HEK293 (cell line): Measurements from ENCODE around the gene CEMP1.

ENCODE experiments used
- BCL11B ChIP-seq: fragments of 450-650 bp; formaldehyde crosslinking; IDR thresholded peaks from 2 replicates; pipeline ENCODE4 v1.5.1; 2016; ENCODE audit warnings: low read depth, missing biosample characterization, missing genetic modification characterization
- GLIS2 ChIP-seq: fragments of 450-650 bp; formaldehyde crosslinking; IDR thresholded peaks from 2 replicates; pipeline ENCODE4 v1.5.1; 2016; ENCODE audit warnings: missing biosample characterization, missing genetic modification characterization
- KLF1 ChIP-seq: fragments of 450-650 bp; formaldehyde crosslinking; IDR thresholded peaks from 2 replicates; pipeline ENCODE4 v1.5.1; 2016; ENCODE audit warnings: missing biosample characterization, missing genetic modification characterization
- MZF1 ChIP-seq: fragments of 450-650 bp; formaldehyde crosslinking; IDR thresholded peaks from 2 replicates; pipeline ENCODE4 v1.5.1; 2017; ENCODE audit warnings: missing biosample characterization, missing genetic modification characterization, borderline replicate concordance
- PATZ1 ChIP-seq: fragments of 450-650 bp; formaldehyde crosslinking; IDR thresholded peaks from 2 replicates; pipeline ENCODE4 v1.5.1; 2016; ENCODE audit warnings: missing biosample characterization, missing genetic modification characterization
- PRDM2 ChIP-seq: fragments of 450-650 bp; formaldehyde crosslinking; IDR thresholded peaks from 2 replicates; pipeline ENCODE4 v1.5.1; 2016; ENCODE audit warnings: missing biosample characterization, missing genetic modification characterization, borderline replicate concordance
- SCRT1 ChIP-seq: fragments of 450-650 bp; formaldehyde crosslinking; IDR thresholded peaks from 2 replicates; pipeline ENCODE4 v1.5.1; 2016; ENCODE audit warnings: missing biosample characterization, missing genetic modification characterization, borderline replicate concordance
- TRIM28 ChIP-seq: IDR thresholded peaks from 2 replicates; pipeline ENCODE4 v1.6.1; 2011; ENCODE audit warnings: low read length, control low read depth, borderline replicate concordance
- ZBTB7A ChIP-seq: fragments of 450-650 bp; formaldehyde crosslinking; IDR thresholded peaks from 2 replicates; pipeline ENCODE4 v1.5.1; 2016; ENCODE audit warnings: low read depth, missing biosample characterization, missing genetic modification characterization
- ZEB2 ChIP-seq: fragments of 450-650 bp; formaldehyde crosslinking; IDR thresholded peaks from 2 replicates; pipeline ENCODE4 v1.5.1; 2016; ENCODE audit warnings: missing biosample characterization, missing genetic modification characterization
- ZNF10 ChIP-seq: fragments of 450-650 bp; formaldehyde crosslinking; IDR thresholded peaks from 2 replicates; pipeline ENCODE4 v1.5.1; 2017; ENCODE audit warnings: missing biosample characterization, missing genetic modification characterization
- ZNF121 ChIP-seq: fragments of 450-650 bp; formaldehyde crosslinking; IDR thresholded peaks from 2 replicates; pipeline ENCODE4 v1.5.1; 2016; ENCODE audit warnings: missing biosample characterization, missing genetic modification characterization
- ZNF138 ChIP-seq: fragments of 450-650 bp; formaldehyde crosslinking; IDR thresholded peaks from 2 replicates; pipeline ENCODE4 v1.5.1; 2016; ENCODE audit warnings: missing biosample characterization, missing genetic modification characterization, borderline replicate concordance
- ZNF140 ChIP-seq: fragments of 450-650 bp; formaldehyde crosslinking; IDR thresholded peaks from 2 replicates; pipeline ENCODE4 v1.5.1; 2016; ENCODE audit warnings: missing biosample characterization, missing genetic modification characterization
- ZNF16 ChIP-seq: fragments of 450-650 bp; formaldehyde crosslinking; IDR thresholded peaks from 2 replicates; pipeline ENCODE4 v1.5.1; 2016; ENCODE audit warnings: low read depth, missing biosample characterization, missing genetic modification characterization
- ZNF302 ChIP-seq: fragments of 450-650 bp; formaldehyde crosslinking; IDR thresholded peaks from 2 replicates; pipeline ENCODE4 v1.5.1; 2016; ENCODE audit warnings: missing biosample characterization, missing genetic modification characterization, low read depth
- ZNF341 ChIP-seq: fragments of 450-650 bp; formaldehyde crosslinking; IDR thresholded peaks from 2 replicates; pipeline ENCODE4; 2016; ENCODE audit warnings: low read depth, missing biosample characterization, missing genetic modification characterization
- ZNF398 ChIP-seq: fragments of 450-650 bp; formaldehyde crosslinking; IDR thresholded peaks from 2 replicates; pipeline ENCODE4 v1.5.1; 2017; ENCODE audit warnings: missing biosample characterization, missing genetic modification characterization
- ZNF416 ChIP-seq: fragments of 450-650 bp; formaldehyde crosslinking; IDR thresholded peaks from 2 replicates; pipeline ENCODE4 v1.5.1; 2016; ENCODE audit warnings: missing biosample characterization, missing genetic modification characterization
- ZNF473 ChIP-seq: fragments of 450-650 bp; formaldehyde crosslinking; IDR thresholded peaks from 2 replicates; pipeline ENCODE4 v1.5.1; 2017; ENCODE audit warnings: missing biosample characterization, missing genetic modification characterization
- ZNF529 ChIP-seq: fragments of 450-650 bp; formaldehyde crosslinking; IDR thresholded peaks from 2 replicates; pipeline ENCODE4 v1.5.1; 2017; ENCODE audit warnings: missing genetic modification characterization, missing biosample characterization; ENCODE audit not compliant: insufficient replicate concordance
- ZNF530 ChIP-seq: fragments of 450-650 bp; formaldehyde crosslinking; IDR thresholded peaks from 2 replicates; pipeline ENCODE4 v1.5.1; 2016; ENCODE audit warnings: low read depth, missing biosample characterization, missing genetic modification characterization
- ZNF555 ChIP-seq: fragments of 450-650 bp; formaldehyde crosslinking; conservative IDR thresholded peaks from 2 replicates; pipeline ENCODE4 v1.5.1; 2017; ENCODE audit warnings: missing biosample characterization, mild to moderate bottlenecking, missing genetic modification characterization, inconsistent platforms
- ZNF560 ChIP-seq: fragments of 450-650 bp; formaldehyde crosslinking; IDR thresholded peaks from 2 replicates; pipeline ENCODE4 v1.5.1; 2017; ENCODE audit warnings: missing biosample characterization, missing genetic modification characterization, borderline replicate concordance
- ZNF561 ChIP-seq: fragments of 450-650 bp; IDR thresholded peaks from 2 replicates; pipeline ENCODE4 v1.5.1; 2018; ENCODE audit warnings: missing biosample characterization, missing genetic modification characterization, borderline replicate concordance
- ZNF585B ChIP-seq: fragments of 450-650 bp; formaldehyde crosslinking; IDR thresholded peaks from 2 replicates; pipeline ENCODE4 v1.5.1; 2016; ENCODE audit warnings: missing biosample characterization, missing genetic modification characterization
- ZNF621 ChIP-seq: fragments of 450-650 bp; formaldehyde crosslinking; IDR thresholded peaks from 2 replicates; pipeline ENCODE4 v1.5.1; 2017; ENCODE audit warnings: missing biosample characterization, missing genetic modification characterization
- ZNF624 ChIP-seq: fragments of 450-650 bp; formaldehyde crosslinking; IDR thresholded peaks from 2 replicates; pipeline ENCODE4 v1.5.1; 2017; ENCODE audit warnings: missing biosample characterization, missing genetic modification characterization
- ZNF654 ChIP-seq: fragments of 450-650 bp; formaldehyde crosslinking; IDR thresholded peaks from 2 replicates; pipeline ENCODE4 v1.5.1; 2016; ENCODE audit warnings: low read depth, missing biosample characterization, missing genetic modification characterization
- ZNF664 ChIP-seq: fragments of 450-650 bp; formaldehyde crosslinking; IDR thresholded peaks from 2 replicates; pipeline ENCODE4 v1.5.1; 2016; ENCODE audit warnings: missing biosample characterization, missing genetic modification characterization
- ZNF76 ChIP-seq: fragments of 450-650 bp; formaldehyde crosslinking; IDR thresholded peaks from 2 replicates; pipeline ENCODE4; 2016; ENCODE audit warnings: low read depth, missing biosample characterization, missing genetic modification characterization, borderline replicate concordance
- ZSCAN23 ChIP-seq: fragments of 450-650 bp; formaldehyde crosslinking; IDR thresholded peaks from 2 replicates; pipeline ENCODE4 v1.5.1; 2016; ENCODE audit warnings: missing biosample characterization, missing genetic modification characterization

The CEMP1 gene

GRCh38 chr16:2500918-2501750 is 30.1 kb downstream of the CEMP1 start (continued):
- peak; percentile 87 for TF ChIP-seq GLIS2
- no peak for TF ChIP-seq ZNF621
- TF ChIP-seq ZSCAN23 (tag by site-specific recombination): no peak
- TF ChIP-seq MZF1: no peak
- peak; percentile 81 for TF ChIP-seq ZNF398 (tag by site-specific recombination)
- TF ChIP-seq ZNF560 (tag by site-specific recombination): no peak
- no peak for TF ChIP-seq ZNF10 (tag by site-specific recombination)
- no peak for TF ChIP-seq ZNF530 (tag by site-specific recombination)
- TF ChIP-seq ZNF416 (tag by site-specific recombination): no peak
- TF ChIP-seq BCL11B (tag by site-specific recombination): no peak
- 0 out of 2 replicates have a peak, but pooled peaks have one; percentile 38 for TF ChIP-seq PRDM2 (tag by site-specific recombination)
- TF ChIP-seq ZNF664: no peak
- peak; percentile 50 for TF ChIP-seq ZEB2 (tag by site-specific recombination)
- no peak for TF ChIP-seq ZNF140
- TF ChIP-seq ZNF341: no peak
- TF ChIP-seq PATZ1 (tag by site-specific recombination): peak; percentile 88
- peak; percentile 91 for TF ChIP-seq ZNF654
- TF ChIP-seq ZNF76: no peak
- no peak for TF ChIP-seq ZNF561 (tag by site-specific recombination)
- TF ChIP-seq ZNF555: no peak
- TF ChIP-seq ZNF529: no peak
- no peak for TF ChIP-seq ZNF473
- TF ChIP-seq ZNF585B (tag by site-specific recombination): no peak
- no peak for TF ChIP-seq TRIM28
- no peak for TF ChIP-seq SCRT1 (tag by site-specific recombination)
- peak; percentile 82 for TF ChIP-seq KLF1 (tag by site-specific recombination)
- TF ChIP-seq ZBTB7A (tag by site-specific recombination): peak; percentile 36; the same call in 1 of the 2 replicates
- TF ChIP-seq ZNF121: no peak
- TF ChIP-seq ZNF138 (tag by site-specific recombination): no peak
- TF ChIP-seq ZNF16 (tag by site-specific recombination): no peak
- no peak for TF ChIP-seq ZNF624 (tag by site-specific recombination)
- TF ChIP-seq ZNF302 (tag by site-specific recombination): no peak
